NCI-H1930 (cell line): ENCODE data around the gene CD63.

Source experiments
- DNase-seq, 2 experiments: peaks; one replicate each; lab custom pipeline; 2025; lab: John Stamatoyannopoulos, UW

The CD63 gene

GRCh38 chr12:55720894-55721444 is 7.8 kb downstream of the CD63 start:
- no peak for DNase-seq

DNA sequence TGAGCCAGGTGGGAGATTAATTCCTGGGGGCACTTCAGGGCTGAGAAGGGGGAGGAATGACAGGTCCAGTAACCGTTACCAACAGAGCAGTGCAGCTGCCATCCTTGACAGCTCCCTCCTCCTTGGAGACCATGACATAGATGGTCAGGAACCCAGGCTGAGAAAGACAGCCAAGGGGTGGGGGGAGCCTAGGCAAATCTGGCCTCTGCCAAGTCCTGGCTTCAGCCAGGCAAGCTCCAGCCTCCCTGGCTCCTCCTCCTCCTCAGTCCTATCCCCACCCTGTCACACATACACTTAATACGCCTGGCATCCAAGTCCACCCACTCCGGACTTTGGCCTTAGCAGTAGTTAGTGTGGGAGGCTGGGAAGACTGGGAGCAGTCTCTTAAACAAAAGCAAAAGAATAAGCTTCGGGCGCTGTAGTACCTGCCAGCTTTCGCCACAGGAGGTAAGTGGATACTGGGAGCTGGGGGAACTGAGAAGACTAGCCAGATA is 8.7 kb downstream of the CD63 start, which contains the start of gene RDH5:
Gene RDH5, plus strand, starts transcription at position 323 of the 494 bp plus-strand sequence. CDS start 792 bp downstream, outside the sequence.
- DNase-seq, result no peak

- DNase-seq, result no peak
Measured at GRCh38 chr12:55719371-55719770, 9.4 kb downstream of the CD63 start.

DNA sequence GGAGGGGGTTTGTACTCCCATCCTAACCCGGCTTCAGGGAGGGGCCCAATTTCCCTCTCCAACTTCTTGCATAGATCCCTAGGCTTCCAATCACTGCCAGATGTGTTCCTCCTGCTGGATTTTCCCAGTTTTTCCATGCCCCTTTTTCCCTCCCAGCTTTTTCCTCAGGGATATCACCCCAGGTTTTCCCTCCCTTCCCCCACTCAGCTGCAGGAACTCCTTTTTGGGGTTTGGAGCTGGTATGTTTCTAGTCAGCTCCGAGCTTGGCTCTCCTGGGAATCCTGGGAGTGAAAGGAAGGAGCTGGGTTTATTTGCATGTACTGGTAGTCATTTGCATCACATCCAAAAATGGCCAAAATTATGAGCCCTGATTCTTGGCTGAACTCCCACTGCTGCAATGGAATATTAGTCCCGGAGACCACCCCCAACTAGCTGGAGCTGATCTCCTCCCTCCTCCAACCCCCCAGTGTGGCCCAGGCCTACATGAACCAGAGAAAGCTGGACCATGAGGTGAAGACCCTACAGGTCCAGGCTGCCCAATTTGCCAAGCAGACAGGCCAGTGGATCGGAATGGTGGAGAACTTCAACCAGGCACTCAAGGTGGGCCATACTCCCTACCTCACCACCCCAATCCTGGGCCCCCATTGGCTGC is 10.1 kb downstream of the CD63 start:
- DNase-seq, result no peak

DNA sequence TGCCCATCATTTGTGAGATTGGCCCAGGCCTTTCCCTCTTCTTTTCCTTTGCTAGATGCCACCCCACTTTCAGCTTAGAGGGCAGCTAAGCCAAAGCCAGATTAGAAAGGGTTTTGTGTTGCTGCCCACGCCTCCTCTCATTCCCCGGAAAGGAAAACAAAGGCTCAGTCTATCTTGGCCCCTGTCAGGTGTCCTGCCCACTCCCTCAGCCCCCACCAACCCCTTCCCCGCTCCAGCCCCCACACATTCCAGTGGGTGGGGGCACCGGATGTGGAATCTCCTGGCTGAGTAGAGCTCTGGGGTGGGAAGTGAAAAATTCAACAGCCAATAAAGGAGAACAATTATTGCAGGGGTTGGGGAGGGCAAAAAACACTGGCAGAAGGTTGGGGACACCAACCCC is 10.8 kb downstream of the CD63 start:
- DNase-seq, result no peak

GRCh38 chr12:55717011-55718007 is 11.5 kb downstream of the CD63 start:
- DNase-seq, result no peak

GRCh38 chr12:55716582-55716957 is 12.2 kb downstream of the CD63 start:
- DNase-seq, result no peak

DNA sequence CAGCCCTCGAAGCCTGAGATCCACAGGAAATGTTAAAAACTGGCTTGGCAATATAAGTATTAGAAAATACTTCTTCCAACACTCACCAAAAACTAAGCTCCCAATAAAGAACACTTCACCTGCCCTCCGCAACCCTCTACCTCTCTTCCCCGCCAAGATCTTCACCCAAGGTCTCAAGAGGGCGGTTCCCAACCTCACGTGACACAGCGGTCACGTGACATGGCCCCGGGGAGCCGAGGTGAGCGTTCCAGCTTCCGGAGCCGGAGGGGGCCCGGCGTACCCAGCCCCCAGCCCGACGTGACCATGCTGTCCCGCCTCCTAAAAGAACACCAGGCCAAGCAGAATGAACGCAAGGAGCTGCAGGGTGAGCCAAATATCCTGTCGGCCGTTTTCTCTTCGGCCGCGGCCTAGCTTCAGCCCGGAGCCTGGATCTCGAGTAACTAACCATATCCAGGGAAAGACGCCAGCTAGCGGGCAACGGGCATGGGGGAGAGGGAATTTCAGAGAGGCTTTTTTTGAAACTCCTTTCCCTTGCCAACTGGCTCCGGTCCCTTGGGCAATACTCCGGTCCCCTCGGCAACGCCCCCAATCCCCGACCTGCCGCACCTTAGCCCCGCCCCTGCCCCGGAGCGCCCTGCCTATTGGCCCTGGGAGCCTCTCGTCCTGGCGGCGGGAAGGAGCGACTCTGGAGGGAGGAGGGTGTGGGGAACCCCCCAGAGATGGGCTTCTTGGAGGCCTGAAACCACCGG is 12.8 kb downstream of the CD63 start, which contains the start of gene BLOC1S1:
Gene BLOC1S1, plus strand, starts transcription at position 214 of the 749 bp plus-strand sequence. Its CDS starts 6 bp downstream, at position 220.
- peak; percentile 84 to 94 for DNase-seq

DNA sequence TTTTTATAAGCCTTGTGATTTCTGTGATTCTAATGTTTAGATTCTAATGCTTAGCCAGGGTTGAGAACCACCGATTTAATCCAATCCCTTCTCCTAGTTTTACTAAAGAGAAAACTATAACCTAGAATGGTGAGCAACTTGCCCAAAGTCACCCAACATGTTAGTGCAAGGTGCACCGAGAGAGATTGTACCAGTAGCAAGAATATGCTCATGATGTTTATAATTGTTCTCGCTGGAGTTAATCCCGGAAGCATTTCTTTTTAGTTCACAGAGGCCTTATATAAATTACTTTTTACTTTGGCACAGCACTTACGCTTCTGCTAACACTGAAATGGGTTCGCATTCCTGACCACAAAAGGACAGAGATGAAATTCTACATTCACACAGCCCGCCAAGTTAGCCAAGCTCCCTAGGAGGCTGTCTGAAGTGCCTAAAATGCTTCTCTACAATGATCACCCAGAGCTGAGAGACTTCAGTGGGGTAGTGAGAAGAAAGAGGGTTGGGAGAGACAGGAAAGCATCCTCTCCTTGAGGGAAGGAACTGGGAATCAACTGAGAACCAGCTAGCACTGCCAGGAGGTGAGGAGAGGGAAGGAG is 13.5 kb downstream of the CD63 start:
- no peak for DNase-seq

- DNase-seq, result no peak
Measured at GRCh38 chr12:55713721-55714120, 15.1 kb downstream of the CD63 start.

DNA sequence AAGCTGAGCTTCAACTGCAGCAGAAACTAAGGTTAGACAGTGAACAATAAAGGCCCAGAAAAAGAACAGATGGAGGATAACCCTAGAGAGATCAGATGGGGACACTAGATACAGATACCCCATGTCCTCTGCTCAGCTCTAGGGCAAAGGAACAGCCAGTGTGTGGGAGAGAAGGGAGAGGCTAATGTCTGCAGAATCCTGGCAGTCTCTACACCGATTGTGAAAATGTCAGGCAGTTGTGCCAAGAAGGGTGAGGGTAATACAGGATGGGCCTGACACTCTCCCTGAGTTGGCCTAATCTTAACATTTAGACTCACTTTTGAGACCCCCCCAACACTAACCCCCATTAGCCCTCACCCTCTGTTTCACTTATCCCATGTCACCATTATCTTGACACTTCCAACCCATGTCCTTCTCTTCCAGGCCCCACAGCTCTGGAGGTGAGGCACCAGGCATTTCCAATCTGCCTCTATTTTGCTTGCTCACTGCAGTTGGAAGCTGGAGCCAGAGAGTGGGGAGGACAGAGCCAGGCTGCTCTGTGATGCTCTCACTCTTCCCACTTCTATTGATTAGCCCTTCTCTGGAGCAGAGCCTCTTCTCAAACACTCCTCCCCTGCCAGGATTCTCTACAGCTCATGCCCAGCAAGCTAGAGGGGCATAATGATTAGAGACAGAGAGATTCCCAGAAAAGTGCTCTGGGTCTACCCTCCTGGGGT is 16.0 kb downstream of the CD63 start:
- DNase-seq, result no peak

- no peak for DNase-seq
Measured at GRCh38 chr12:55711786-55712553, 16.8 kb downstream of the CD63 start.

DNA sequence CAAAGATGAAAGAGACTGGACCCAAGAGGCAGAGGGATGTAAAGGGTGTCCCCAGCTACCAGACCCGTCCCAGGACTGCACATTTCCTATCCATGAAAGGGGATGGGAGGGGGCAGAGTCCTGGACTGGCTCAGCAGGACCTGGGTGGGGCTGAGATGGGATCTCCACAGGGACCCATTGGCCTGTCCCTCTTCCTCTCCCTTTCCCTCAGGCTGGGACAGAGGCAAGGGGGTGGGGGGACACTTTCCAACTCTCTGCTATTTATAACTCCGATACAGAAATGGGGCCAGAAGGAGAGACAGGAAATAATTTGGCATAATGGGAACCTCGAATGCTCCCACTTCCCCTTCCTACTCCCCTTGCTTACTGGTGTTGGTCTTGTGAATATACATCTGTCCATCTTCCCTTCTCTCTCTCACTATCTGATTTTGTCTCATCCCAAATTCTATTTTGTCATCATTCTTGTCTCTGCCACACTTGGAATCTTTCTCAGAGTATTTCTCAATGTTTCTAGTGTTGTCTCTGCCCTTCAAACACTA is 20.0 kb downstream of the CD63 start:
- DNase-seq, result no peak

DNA sequence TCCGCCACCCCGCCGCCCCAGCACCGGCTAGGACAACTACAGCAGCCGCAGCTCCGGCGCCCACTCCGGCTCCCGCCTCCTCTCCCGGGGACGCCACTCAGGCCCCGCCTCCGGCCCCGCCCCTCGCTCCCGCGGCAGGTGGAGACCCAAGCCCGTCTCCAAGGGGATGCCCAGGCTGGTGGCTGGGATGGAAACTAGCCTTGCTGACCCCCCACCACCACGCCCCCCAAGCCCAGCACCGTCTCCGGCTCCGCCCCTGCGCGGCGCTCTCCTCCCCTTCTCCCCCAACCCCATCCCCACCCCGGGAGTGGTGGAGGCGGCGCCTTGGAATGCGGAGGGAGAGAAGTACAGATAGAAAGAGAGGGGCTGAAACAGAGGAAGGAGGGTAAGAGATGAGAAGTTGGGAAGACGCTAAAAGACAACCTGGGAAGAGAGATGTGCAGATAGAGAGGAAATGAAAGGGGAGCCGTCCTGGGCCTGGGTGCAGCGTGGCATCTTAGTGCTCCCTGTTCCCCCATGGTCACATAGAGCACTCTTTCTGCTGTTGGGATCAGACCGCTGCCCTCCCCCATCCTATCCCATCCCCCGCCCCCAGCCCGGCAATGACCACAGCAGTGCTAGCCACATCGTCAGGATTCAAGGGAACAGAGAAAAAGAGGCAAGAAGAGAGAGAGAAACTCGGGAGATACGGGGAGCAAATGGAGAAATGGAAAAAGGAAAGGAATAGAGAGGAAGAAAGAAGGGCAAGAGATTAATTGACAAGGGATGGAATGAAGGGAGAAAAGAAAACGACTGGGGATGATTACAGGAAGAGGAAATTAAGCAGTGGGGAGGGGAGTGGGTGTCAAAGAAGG is 20.7 kb downstream of the CD63 start, which contains the start of gene ITGA7:
Gene ITGA7, minus strand, starts transcription at position 64 of the 854 bp plus-strand sequence. CDS start 222 bp downstream, outside the sequence.
- DNase-seq, result peak; percentile 73 to 74

DNA sequence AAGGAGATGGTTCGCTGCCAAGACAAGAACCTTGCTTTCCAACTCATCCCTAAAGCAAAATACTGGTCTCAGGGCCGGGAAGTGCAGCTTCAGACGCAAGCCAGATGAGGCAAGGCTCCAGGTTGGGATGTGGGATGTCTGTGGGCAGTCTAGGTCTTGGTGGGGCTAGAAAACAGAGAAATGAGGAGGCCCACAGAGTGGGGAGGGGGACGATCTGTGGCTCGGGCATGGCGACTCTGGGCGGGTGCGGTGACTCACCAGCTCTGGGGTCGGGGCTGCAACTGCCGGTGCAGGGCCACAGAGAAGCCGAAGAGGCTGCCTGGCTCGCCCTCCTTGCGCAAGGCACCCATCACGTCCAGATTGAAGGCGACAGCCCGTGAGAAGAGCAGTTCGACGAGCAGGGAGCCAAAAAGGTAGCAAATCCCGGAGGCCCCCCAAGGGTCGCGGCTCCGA is 21.6 kb downstream of the CD63 start:
- DNase-seq, result no peak

DNA sequence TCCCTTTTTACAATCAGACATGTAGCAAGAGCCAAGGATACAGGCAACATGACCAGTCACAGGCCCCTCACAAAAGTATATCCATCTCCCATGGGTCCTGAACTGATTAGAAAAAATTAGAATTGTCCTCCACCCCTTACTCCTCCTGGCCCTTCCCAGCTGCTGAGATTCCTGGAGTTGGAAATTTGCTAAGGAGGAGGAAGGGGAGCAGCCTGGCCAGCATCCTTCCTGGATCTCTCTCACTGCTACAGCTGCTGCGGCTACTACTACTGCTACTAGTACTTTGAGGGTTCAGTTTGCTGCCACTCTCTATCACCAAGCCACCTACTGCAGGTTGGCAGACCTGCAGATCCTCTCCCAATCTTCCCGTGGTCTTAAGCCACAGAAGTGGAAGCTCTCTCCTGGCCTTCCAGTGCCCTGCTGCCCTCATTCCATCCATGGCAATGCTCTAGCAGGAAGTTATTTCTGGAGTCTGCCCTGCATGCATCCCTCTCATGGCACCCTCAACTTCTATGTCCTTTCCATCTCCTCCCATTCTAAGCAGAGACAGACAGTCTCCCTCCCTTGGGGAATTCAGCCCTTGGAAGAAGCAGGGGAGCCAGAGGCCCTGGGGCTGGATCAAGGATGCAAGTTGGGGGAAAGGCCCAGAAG is 22.1 kb downstream of the CD63 start:
- no peak for DNase-seq

DNA sequence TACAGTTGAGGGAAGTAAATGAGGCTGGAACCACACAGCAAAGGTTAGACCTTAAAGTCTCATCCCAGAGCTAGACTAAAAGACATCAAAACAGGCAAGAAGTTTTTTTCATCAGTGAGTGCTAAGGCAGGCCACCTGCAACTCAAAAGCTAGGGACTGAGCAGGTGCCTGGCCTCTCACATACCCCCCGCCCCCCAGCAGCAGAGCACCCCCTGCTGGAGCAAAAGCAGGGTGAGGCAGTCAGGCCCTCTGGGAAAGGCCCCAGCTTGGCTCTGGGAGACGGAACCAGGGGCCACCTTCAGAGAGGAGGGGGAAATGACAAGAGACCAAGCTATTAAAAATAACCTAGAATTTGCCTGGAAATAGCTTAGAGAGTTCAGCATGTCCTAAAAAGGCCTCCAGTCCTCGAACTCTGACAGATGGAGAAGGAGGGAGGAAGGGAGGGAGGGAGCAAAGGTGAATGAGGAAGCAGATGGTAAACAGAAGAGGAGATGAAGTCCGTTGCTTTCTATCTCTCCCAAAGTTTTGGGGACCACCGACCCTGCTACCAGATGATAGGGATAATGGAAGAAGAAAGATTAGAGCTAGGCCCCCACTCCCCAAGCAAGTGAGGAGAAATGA is 22.9 kb downstream of the CD63 start:
- DNase-seq, result no peak
